Cerebellar cortex (tissue), 1 donor: ENCODE data around the gene SLC14A1.
"Not testable (repeated sequence)": the region's sequence is repeated elsewhere in the genome, so short reads cannot be mapped to it uniquely, and the experiment has no call there.

Experiments
- DNase-seq: peaks from one replicate; pipeline ENCODE4 v3.0.0-alpha.2; 2015; ENCODE audit warnings: low spot score

SLC14A1 gene

DNA sequence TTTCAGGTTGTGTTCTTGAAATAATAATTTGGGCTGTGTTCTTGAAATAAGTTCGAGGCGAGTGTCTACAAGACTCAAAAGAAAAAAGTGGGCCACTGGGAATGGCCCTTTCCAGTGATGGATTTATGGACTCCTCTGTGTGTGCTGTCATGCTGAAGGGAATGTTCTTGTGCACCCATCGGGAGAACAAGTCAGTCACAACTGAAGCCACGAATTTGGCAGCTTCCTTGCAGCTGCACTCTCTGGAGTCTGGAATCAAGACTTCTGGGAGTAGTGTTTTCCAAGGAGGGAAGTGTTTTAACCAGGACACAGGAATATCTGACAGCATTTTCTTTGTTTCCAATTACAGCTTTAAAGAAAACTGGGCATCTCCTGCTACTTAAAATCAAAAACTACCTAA is 620 bp downstream of the SLC14A1 start:
- DNase-seq: no peak

DNA sequence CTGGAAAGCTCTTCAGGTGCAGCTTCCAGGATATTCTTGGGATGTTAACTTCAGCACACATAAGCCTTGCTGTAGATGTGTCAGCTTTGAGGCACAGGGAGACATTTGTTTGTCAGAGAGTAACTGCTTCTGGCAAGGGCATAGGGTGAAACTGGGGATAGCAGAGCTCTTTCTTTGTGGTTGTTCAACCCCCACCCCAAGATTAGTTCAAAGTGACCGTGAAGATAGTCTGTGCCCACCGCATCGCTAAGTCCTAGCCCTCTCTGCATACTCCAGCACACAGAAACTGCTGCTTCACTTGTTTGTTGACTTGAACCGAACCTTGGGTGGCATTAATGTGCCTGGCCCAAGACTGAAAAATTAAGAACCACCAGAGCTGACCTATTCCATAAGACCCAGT is 1.4 kb downstream of the SLC14A1 start:
- no peak for DNase-seq

DNA sequence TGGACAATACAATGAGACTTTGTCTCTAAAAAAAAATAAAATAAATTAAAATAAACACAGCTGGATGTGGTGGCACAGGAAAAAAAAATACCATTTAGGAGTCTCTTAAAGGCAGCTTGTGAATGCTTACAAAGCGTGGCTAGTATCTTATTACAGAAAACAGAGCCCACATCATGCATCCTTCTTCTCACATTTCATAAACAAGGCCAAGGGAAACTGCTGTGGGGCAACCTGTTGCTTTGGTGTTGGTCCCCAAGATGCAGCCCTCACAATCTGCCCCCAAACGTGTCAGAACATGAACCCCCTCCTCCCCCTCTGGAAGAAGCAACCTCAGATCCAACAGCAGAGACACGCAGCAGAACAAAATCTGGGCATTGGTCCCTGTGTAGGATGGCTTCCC is 2.6 kb downstream of the SLC14A1 start:
- DNase-seq: no peak

DNA sequence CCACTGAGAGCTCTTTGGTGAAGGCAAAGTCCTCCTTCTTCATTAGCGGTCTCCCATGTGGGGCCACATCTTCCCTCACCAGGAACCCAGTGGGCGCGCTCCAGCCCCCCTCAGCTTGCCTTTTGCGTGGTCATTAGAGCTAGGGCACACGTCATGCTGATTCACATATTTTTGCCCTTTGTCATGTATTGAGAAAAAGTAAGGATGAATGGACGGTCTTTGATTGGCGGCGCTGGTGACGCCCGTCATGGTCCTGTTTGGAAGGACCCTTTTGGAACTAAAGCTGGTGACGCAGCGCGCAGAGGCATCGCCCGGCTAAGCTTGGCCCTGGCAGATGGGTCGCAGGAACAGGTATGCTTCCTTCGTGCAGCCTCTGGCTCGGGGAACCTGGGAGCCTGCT is 3.1 kb downstream of the SLC14A1 start:
- DNase-seq: no peak

DNA sequence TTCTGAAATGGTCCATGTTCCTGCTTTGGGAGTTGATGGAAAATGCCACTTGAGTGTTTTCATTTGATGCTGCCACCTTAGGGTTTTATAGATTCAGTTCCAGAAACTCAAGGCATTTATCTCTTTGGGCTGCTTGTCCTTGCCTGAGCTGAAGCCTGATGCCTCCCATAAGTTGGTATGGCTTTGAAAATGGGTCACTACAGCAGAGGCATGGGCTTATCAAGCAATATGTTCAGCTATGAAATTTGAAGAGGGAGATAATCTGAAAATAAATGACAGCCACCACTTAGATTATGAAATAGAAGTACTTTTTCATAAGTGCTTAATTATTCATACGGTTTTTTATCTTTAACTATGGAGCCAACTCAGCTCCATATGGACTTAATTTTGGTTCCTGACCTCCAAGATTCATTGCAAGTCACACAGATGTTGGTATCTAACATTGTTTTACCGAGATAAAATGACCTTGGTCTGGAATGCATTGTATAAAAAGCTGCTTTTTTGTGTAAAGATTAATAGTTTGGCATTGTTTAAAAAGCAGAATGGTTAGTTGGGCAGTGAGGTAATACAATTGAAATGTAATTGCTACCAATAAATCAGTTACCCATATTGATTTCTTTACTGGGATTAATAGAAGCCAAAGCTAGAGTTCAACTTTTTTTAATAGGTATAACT is 4.5 kb downstream of the SLC14A1 start:
- no peak for DNase-seq

DNA sequence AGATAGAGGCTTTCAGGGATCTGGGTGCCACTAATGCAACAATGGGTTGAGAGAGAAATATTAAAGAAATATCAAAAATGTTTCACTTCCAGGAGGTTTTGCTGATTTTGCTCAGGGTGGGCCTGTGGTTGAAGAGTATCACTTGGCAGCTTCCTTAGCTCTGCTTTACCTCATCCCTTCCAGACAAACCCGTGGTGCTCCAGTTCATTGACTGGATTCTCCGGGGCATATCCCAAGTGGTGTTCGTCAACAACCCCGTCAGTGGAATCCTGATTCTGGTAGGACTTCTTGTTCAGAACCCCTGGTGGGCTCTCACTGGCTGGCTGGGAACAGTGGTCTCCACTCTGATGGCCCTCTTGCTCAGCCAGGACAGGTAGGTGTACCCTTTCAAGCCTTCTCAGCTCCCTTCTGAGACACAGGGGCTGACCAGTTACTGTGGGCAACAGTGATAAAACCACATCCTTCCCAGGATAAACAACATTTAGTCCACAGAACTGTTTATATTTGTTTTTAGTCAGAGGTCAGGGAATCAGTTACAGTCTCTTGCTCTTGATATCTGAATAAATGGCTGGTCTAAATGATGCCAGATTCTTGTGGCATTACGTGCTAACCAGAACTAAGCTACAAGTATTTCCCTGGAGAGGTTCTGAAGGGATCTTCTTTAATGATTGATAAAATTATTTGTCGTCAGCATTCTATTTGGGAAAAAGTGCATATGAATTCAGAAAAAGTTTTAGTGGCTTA is 7.0 kb downstream of the SLC14A1 start:
- DNase-seq: no peak

DNA sequence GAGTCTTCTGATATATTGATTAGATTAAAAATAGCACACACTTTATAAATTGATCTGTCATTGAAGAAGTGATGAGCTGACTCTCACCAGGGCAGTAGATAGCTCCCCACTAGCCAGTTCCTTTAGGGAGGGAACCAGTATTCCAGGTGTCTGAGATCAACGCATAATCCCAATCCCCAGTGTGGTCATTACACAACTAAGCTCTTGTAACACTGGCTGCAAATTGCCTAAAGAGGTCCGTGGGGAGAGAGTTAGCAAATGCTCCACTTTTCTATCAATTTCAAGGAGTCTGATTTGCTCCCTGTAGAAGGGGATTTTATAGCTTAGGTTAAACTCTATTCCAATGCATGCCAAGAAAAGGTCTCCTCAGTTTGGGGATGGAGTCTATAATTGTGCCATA is 7.7 kb downstream of the SLC14A1 start:
- no peak for DNase-seq

DNA sequence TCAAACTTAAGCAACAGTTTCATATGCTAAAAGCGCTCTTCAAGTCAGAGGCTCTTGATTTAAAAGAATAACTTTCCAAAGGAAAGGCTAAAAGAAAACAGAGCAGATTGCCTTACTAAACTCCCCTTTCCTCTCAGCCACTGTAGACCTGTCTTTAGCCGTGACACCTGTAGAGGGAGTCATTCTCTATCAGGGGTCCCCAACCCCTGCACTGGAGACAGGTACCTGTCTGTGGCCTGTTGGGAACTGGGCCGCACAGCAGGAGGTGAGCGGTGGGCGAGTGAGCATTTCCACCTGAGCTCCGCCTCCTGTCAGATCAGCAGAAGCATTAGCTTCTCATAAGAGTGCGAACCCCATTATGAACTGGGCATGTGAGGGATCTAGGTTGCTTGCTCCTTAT is 9.6 kb downstream of the SLC14A1 start:
- no peak for DNase-seq

DNA sequence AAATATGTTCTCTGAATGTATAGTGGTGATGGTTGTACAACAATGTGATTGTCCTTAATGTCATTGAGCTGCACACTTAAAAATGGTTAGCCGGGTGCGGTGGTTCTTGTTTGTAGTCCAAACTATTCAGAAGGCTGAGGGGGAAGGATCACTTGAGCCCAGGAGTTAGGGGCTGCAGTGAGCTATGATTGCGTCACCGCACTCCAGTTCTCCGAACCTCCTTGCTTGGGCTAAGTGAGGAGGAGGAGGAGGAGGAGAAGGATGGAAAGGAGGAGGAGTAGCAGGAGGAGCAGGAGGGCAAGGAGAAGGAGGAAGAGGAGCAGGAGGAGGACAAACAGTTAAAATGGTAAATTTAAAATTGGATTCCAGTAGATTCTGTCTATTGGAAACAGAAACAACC is 10.5 kb downstream of the SLC14A1 start:
- DNase-seq: no peak

DNA sequence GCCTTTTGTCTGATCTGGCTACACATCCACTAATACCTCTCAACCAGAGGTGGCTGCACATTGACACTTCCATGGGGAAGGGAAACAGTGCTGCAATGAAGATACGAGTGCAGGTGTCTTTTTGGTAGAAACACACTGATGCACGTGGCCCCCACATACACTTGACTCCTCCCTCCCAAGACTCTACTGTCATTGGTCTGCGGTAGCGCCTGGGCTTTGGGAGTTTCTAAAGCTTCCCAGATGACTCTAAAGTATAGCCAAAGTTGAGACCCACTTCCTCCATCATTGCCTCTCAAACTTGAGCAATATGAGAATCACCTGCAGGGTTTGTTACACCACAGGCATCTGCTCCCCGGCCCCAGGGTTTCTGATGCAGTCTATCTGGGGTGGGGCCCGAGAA is 11.0 kb downstream of the SLC14A1 start:
- no peak for DNase-seq

DNA sequence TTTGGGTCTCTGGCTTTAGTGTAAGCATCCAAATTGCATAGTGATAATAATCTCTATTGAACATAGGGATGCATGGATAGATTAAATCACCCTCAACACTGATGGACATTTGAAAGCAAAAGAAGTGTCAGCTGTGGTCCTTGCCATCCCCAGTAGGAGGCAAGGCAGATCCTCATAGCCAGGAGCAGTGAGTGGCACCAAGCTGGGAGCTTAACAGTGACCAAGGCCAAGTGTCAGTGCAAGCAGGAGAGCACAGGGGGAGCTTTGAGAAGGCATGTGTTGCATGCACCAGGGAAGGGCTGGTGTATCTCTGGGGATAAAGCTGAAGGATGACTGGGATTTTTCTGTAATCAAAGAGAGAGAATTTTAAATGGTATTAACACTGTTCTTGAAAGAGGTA is 14.7 kb downstream of the SLC14A1 start:
- DNase-seq: no peak

DNA sequence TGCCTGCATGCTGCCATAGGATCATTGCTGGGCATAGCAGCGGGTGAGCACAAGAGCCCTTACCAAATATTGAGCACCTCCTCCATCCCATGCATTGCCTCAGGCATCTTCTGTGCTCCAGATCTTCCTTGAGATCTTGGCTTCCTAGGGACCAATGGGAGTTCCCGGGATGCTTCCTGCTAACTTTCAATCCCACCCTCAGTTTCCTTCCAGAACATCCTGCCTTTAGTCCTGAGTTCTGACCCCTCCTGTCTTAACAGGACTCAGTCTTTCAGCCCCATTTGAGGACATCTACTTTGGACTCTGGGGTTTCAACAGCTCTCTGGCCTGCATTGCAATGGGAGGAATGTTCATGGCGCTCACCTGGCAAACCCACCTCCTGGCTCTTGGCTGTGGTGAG is 15.3 kb downstream of the SLC14A1 start:
- DNase-seq: no peak

DNA sequence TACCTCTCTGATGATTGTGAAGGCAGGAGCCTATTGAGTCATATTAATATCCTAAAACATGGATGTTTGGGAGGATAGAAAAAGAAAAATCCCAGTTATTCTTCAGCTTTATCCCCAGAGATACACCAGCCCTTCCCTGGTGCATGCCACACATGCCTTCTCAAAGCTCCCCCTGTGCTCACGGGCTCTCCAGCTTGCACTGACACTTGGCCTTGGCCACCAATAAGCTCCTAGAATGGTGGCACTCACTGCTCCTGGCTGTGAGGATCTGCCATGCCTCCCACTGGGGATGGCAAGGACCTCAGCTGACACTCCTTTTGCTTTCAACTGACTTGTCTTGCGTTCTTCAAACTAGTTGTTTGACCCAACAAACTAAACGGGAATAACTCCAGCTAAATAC is 15.9 kb downstream of the SLC14A1 start:
- no peak for DNase-seq

DNA sequence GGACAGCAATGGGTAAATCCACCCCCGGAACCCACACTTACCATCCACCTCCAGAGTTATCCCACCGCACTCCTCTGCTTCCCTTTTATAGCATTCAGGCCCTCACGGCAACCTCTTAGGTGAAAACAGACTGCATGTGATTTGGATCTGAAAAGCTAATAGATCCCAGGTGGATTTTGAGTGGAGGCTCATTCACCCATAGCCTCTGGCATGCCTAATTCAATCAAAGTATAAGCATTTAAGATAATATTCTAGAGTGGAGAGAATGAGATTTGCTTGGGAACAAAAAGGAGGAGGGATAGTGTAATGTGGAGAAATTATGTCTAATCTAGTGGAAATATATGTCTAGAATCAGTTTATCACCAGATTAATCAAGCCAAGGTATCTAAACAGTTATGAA is 17.1 kb downstream of the SLC14A1 start:
- no peak for DNase-seq

DNA sequence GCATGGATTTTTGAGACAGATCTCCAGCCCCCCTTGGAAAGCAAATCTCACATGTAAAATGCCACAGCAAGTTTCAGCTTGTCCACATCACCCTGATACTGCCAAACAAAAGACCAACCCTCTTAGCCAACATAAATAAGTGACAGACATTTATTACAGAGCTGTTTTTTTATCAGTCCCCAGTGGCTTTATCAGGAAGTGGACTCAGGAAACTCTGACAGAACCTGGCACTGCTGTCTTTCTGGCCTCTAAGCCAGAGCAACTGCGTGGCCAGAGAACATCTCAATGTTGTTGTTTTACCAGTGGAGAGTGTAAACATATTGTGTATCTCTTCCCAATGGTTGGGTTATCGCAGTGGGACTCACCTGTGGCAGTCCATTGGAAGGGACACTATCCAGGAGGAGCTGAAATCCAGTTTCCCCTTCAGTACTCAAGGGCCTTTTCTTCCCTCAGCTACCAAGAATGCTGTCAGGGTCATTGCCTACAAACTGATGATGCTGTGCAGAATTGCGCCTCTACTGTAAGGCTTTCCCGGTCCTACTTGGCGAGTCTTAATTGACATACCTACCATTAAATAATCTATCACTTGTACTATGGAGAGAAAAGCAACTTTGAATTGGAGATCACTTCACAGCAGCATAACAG is 22.0 kb downstream of the SLC14A1 start:
- DNase-seq: no peak

DNA sequence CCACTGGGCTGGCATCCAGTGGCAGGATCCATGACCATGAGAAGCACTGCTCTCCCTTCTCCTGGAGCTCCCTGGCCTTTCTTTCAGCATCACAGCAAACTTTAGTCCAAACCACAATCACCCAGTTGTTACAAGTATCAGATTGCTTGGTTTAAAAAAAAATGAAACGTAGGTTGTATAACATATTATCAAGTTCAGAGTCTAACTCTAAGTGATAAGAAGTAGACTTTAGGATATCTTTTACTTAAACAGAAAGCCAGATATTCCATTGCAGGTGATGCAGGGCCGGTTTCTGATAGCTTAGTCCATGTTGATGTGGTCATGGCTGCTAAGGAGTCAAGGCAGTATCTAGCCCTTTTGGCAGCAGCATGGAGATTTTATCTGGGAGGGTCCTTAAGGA is 24.5 kb downstream of the SLC14A1 start:
- no peak for DNase-seq

DNA sequence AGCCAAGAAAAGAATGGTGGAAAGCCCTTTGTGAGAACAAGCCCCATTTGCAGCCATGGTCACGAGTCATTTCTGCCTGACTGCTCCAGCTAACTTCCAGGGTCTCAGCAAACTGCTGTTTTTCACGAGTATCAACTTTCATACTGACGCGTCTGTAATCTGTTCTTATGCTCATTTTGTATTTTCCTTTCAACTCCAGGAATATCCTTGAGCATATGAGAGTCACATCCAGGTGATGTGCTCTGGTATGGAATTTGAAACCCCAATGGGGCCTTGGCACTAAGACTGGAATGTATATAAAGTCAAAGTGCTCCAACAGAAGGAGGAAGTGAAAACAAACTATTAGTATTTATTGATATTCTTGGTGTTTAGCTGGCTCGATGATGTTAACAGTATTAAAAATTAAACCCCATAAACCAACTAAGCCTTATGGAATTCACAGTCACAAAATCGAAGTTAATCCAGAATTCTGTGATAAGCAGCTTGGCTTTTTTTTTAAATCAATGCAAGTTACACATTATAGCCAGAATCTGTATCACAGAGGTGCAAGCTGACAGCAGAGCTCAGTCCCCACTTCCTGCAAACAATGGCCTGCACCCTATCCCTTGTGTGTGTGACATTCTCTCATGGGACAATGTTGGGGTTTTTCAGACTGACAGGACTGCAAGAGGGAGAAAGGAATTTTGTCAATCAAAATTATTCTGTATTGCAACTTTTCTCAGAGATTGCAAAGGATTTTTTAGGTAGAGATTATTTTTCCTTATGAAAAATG is 26.1 kb downstream of the SLC14A1 start:
- no peak for DNase-seq

DNA sequence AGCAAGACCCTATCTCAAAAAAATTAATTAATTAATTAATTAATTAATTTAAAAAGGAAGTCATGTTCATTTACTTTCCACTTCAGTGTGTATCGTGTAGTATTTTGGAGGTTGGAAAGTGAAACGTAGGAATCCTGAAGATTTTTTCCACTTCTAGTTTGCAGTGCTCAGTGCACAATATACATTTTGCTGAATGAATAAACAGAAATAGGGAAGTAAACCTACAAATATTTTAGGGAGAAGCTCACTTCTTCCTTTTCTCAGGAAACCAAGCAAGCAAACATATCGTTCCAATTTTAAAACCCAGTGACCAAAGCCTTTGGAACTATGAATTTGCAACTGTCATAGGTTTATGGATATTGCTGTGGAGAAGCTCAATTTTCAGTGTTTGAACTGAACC is 27.8 kb downstream of the SLC14A1 start:
- DNase-seq: no peak

DNA sequence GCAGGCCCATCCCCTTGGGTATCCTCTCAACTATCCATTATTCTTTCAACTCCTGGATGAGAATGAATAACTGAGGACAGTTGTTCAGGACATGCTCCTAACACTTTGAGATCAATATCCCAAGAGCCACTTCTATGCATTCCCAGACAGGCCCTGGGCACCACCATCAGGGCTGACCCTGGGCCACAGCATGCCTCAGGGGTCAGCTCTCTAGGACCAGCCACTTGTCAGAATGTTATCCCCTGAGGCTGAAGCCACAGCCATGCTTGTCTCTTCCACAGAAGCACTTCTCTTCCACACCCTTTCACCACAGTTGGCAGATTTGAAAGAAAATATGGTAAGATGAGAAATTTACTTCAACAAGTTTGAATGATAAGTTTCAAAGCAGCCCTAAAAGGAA is 28.7 kb downstream of the SLC14A1 start:
- DNase-seq: no peak

DNA sequence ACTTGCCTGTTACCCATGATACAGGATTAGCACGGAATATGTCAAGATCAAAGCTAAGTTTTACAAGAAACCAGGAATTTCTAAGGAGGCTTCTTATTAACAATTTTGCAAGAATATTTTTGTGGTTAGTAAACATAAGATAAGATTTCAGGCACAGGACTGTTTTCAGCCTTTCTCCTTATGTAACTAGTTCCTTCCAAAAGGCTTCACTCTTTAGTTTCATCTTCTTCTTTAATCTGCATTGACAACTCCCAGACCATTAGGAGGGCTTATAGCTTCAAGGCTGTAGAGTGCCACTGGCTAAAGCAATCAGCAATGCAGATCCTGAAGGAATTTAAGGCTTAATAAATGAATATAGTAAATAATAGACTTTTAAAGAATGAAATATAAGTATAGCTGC is 29.3 kb downstream of the SLC14A1 start:
- no peak for DNase-seq

DNA sequence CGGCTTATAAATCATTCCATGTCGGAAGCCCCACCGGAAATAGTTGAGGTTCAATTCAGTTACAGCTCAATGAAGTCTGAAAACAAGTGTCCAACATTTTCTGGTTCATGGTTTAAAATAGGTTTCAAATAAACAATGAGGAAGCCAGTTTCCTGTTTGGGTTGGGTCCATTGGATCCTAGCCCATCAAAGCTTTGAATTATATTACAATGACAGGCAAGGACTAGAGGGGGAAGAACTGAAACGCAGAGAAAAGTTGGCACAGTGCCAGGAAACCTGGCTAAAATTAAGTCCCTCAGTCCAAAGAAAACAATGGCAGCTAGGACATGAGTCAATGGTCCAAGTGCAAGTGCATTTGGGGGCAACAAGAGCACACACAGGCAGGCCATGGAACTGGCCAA is 32.0 kb downstream of the SLC14A1 start:
- no peak for DNase-seq

DNA sequence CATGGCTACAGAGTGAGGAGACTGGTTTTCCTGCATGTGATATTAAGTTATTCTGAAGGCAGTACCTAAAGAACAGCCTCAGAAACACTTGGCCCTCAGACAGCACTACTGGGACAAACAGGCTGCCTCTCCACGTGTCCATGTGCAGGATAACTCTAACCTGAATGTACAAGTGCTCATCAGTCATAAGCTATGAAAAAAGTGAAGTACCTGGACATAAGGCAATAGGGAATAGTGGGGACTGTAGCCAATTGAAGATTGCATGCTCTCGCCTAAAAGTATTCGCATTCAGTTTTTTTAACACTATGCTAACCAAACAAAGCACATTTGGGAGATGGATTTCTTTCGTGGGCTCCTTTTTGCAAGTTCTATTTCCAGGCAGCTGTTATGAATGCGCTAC is 33.0 kb downstream of the SLC14A1 start:
- no peak for DNase-seq

DNA sequence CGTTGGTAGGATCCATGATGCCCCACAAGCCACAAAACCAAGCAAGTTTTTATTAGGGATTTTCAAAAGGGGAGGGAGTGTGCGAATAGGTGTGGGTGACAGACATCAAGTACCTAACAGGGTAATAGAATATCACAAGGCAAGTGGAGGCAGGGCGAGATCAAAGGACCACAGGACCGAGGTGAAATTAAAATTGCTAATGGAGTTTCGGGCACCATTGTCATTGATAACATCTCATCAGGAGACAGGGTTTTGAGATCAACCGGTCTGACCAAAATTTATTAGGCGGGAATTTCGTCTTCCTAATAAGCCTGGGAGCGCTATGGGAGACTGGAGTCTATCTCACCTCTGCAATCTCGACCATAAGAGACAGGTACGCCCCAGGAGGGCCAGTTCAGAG is 33.7 kb downstream of the SLC14A1 start:
- DNase-seq: not testable (repeated sequence)
